GM18505 (cell line): Measurements from ENCODE around the gene HSD11B2.

Experiments used
- ATAC-seq: cut with Tn5 transposase; IDR thresholded peaks from one replicate; pipeline ENCODE4 v1.9.1; 2021; ENCODE audit not compliant: unreplicated experiment
- POLR2A ChIP-seq: IDR thresholded peaks from 4 replicates; pipeline ENCODE4 v1.6.1; 2011; ENCODE audit warnings: borderline replicate concordance; ENCODE audit not compliant: insufficient read depth, insufficient read length; ENCODE audit errors: extremely low read depth

HSD11B2 gene

DNA sequence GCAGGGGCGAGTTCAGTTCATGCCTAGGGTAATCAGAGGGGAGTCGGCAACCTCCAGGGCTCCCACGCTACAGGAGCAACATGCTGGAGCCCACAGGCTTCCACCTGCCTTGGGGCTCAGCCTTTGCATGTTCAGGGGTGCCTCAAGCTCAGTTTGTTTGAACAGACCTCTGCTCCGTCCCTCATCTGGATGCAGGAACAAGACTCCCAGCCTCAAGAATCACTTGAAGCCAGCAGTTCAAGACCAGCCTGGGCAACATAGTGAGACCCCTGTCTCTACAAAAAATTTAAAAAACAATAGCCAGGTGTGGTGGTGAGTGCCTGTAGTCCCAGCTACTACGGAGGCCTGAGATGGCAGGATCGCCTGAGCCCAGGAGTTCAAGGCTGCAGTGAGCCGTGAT is 4.9 kb upstream of the HSD11B2 start:
- no peak for TF ChIP-seq POLR2A
- no peak for ATAC-seq

GRCh38 chr16:67426950-67427349 is 4.0 kb upstream of the HSD11B2 start:
- no peak for ATAC-seq
- TF ChIP-seq POLR2A, result no peak

GRCh38 chr16:67428146-67428731 is 2.7 kb upstream of the HSD11B2 start:
- TF ChIP-seq POLR2A, result no peak
- no peak for ATAC-seq

DNA sequence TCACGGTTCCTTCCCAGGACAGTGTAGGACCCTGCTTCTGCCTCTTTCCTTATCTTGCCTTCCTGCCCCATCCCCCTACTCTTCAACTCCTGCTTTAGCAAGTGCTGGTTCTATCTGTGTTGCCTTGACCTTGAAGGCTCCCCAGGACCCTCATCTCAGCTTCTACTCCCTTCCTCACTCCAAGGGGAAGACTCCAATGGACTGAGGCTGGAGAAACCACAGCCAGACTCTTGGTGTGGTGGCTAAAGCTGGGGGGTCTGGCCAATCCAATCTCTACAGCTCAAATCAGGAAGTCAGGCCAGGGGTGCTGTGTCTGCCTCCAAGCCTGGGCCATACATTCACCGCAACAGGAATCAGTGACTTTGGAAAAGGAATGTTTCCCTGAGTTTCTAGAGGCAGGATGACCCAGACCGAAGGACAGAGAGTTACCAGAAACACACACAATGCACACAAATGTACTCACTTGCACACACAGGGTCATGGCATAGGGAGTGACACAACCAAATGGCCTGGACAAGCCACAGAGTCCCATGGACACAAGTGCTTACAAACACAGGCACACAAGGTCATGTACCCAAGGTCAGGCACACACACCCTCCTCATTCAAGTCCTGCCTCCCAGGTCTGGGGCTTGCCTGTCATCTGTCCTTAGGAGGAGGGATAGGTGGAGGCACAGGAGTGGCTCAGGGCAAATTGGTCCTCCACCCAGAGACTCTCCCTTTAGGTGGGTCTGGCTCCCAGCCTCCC is 1.7 kb upstream of the HSD11B2 start:
- no peak for TF ChIP-seq POLR2A
- no peak for ATAC-seq

GRCh38 chr16:67429799-67430503 is 970 bp upstream of the HSD11B2 start:
- no peak for TF ChIP-seq POLR2A
- no peak for ATAC-seq

GRCh38 chr16:67430504-67430976 is 381 bp upstream of the HSD11B2 start:
- TF ChIP-seq POLR2A, result no peak
- no peak for ATAC-seq

DNA sequence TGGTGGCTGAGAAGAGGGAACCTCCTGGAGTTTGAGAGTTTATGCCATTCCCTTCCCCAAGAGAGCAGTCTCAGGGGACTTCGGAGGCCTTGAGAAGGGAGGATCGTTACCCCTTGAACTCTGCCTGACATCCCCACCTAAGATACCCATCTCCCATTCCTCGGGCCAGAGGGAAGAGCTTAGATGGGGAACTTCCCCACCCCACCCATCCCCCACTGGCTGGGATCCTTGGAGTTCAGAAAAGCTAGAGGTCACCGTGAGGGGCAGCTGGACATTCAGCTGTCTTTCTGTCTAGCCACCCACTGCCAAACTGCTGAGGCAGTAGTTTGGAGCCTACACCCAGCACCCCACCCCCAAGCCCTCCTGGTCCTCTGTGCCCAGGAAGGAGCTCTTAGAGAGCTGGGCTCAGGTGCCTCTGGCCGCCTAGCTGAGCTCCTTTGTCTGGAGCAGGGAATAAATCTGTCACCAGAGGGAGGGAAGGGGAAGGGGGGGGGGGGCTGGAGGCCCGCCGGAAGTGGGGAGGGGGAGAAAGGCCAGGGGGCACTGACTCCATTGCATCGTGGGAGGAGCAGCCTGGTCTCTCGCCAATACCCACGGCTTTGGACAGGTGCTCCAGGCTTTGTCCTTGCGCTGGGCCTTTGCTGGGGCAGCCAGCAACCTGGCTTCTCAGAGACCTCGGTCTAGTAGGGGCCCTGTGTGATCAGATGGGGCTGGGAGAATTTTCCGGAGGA is 1.0 kb downstream of the HSD11B2 start:
- ATAC-seq, result no peak
- TF ChIP-seq POLR2A, result no peak

- TF ChIP-seq POLR2A, result no peak
- no peak for ATAC-seq
These were observed 1.6 kb downstream of the HSD11B2 start for GRCh38 chr16:67432506-67432890.

DNA sequence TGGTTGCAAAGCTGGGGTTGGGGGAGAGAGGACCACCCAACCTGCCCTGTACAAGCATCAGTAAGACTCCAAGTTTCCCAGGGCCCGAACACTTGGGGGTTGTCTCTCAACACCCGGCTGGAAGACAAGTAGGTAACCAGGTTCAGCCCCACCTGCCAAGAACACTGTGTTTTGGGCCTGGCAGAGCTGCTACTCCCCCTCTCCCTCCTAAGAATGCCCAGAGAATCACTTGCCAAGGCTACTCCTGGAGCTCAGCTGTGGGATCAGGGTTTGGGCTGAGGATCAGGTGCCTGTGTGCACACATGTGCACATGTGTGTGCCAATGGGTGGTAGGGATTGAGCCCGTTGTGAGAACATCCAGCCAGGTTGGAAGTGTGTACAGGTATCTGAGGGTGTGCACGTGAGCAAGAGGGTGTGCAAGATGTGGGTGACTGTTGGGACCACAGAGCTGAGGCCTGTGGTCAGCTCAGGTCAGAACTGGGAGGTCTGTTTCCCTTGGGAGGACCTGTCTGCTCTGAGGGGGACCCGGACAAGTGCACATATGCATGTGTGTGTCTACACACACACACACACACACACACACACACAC is 2.3 kb downstream of the HSD11B2 start:
- TF ChIP-seq POLR2A, result no peak
- ATAC-seq, result no peak

GRCh38 chr16:67435758-67436164 is 4.8 kb downstream of the HSD11B2 start:
- TF ChIP-seq POLR2A, result no peak
- ATAC-seq, result no peak

DNA sequence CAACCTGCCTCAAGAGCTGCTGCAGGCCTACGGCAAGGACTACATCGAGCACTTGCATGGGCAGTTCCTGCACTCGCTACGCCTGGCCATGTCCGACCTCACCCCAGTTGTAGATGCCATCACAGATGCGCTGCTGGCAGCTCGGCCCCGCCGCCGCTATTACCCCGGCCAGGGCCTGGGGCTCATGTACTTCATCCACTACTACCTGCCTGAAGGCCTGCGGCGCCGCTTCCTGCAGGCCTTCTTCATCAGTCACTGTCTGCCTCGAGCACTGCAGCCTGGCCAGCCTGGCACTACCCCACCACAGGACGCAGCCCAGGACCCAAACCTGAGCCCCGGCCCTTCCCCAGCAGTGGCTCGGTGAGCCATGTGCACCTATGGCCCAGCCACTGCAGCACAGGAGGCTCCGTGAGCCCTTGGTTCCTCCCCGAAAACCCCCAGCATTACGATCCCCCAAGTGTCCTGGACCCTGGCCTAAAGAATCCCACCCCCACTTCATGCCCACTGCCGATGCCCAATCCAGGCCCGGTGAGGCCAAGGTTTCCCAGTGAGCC is 5.8 kb downstream of the HSD11B2 start:
- ATAC-seq, result no peak
- TF ChIP-seq POLR2A, result no peak

- no peak for TF ChIP-seq POLR2A
- ATAC-seq, result no peak
These were observed 6.6 kb downstream of the HSD11B2 start for GRCh38 chr16:67437513-67437912.
